ENCODE measurements around the gene RASA2. TPM values are rescaled to one million over a fixed set of nuclear protein-coding genes. Genes with fewer than 3 reads are reported as not detected.

RASA2 gene
- total and polyA plus RNA-seq, 9 of the 15 experiments (the other 6 are each of a cell fraction or from before 2014, with no cell fraction given) = 2.0 to 12.8 (median 9.5) TPM

DNA sequence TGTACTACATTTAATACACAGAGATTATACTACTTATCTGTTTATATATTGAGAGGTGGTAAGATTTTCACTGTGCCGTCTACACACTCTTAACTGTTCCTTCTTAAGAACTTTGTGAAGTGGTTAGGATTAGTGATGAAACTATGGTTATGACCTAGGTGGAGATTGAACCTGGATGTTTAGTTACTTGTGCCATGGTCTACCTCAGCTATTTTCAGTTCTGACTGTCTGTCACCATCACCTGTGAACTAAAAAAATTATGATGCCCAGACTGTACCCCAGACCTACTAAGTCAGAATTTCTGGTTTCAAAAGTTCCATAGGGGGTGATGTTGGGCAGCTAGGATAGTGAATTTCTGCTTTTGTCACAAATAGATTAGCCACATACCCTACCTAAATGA, 6.4 kb downstream of the RASA2 start:
- ChIA-PET POLR2A (no interaction called here), CTCF (ENCODE audit: low intra/inter-chr PET ratio) (no interaction called here)
- H3K4me1 ChIP-seq (replicated peaks in 1 of 2; ENCODE audit: control insufficient read depth in 2 of 2, insufficient read depth in 2 of 2, low read length in 2 of 2) = peaks cover 0 to 21% of the 10 kb centered on the region in 2 experiments; a peak in 4 of 5 replicates
- no peak overlapping the region for H3K4me2 ChIP-seq (ENCODE audit: insufficient read depth, low read length)
- ATAC-seq (no peak), FAIRE-seq (no peak), DNase-seq (ENCODE audit: extremely low read depth in 1 of 4, low spot score in 3 of 4) (no peak)
- peaks cover 78% of the 10 kb centered on the region for H3K79me2 ChIP-seq (ENCODE audit: control insufficient read depth, insufficient read depth, low read length)
- no peak overlapping the region for H2AFZ ChIP-seq (ENCODE audit: low read depth, low read length)
- in situ Hi-C loops (cut with MboI) (no loop called here), intact Hi-C loops (cut with micrococcal nuclease) (no loop called here)
- H3K27ac ChIP-seq (ENCODE audit: extremely low read depth, low read depth, low read length) = no peak overlapping the region
- no peak overlapping the region for H3K4me3 ChIP-seq
- H3K9ac ChIP-seq (ENCODE audit: insufficient read depth in 1 of 2, low read depth in 2 of 2, low read length in 2 of 2) = no peak overlapping the region
- 82% methylated on average over 1 of the region's 1 CpG for WGBS (ENCODE audit: insufficient coverage, low coverage, missing lambda C conversion rate)
- no peaks in the 10 kb centered on the region; the same call in 1 of the 2 replicates for H4K20me1 ChIP-seq (replicated peaks; ENCODE audit: control insufficient read depth, insufficient read depth, low read length)
- TF ChIP-seq, protein P1, sequence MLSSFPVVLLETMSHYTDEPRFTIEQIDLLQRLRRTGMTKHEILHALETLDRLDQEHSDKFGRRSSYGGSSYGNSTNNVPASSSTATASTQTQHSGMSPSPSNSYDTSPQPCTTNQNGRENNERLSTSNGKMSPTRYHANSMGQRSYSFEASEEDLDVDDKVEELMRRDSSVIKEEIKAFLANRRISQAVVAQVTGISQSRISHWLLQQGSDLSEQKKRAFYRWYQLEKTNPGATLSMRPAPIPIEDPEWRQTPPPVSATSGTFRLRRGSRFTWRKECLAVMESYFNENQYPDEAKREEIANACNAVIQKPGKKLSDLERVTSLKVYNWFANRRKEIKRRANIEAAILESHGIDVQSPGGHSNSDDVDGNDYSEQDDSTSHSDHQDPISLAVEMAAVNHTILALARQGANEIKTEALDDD (IDR thresholded peaks at IDR 0.05) = no peak
- TF ChIP-seq, protein P2, sequence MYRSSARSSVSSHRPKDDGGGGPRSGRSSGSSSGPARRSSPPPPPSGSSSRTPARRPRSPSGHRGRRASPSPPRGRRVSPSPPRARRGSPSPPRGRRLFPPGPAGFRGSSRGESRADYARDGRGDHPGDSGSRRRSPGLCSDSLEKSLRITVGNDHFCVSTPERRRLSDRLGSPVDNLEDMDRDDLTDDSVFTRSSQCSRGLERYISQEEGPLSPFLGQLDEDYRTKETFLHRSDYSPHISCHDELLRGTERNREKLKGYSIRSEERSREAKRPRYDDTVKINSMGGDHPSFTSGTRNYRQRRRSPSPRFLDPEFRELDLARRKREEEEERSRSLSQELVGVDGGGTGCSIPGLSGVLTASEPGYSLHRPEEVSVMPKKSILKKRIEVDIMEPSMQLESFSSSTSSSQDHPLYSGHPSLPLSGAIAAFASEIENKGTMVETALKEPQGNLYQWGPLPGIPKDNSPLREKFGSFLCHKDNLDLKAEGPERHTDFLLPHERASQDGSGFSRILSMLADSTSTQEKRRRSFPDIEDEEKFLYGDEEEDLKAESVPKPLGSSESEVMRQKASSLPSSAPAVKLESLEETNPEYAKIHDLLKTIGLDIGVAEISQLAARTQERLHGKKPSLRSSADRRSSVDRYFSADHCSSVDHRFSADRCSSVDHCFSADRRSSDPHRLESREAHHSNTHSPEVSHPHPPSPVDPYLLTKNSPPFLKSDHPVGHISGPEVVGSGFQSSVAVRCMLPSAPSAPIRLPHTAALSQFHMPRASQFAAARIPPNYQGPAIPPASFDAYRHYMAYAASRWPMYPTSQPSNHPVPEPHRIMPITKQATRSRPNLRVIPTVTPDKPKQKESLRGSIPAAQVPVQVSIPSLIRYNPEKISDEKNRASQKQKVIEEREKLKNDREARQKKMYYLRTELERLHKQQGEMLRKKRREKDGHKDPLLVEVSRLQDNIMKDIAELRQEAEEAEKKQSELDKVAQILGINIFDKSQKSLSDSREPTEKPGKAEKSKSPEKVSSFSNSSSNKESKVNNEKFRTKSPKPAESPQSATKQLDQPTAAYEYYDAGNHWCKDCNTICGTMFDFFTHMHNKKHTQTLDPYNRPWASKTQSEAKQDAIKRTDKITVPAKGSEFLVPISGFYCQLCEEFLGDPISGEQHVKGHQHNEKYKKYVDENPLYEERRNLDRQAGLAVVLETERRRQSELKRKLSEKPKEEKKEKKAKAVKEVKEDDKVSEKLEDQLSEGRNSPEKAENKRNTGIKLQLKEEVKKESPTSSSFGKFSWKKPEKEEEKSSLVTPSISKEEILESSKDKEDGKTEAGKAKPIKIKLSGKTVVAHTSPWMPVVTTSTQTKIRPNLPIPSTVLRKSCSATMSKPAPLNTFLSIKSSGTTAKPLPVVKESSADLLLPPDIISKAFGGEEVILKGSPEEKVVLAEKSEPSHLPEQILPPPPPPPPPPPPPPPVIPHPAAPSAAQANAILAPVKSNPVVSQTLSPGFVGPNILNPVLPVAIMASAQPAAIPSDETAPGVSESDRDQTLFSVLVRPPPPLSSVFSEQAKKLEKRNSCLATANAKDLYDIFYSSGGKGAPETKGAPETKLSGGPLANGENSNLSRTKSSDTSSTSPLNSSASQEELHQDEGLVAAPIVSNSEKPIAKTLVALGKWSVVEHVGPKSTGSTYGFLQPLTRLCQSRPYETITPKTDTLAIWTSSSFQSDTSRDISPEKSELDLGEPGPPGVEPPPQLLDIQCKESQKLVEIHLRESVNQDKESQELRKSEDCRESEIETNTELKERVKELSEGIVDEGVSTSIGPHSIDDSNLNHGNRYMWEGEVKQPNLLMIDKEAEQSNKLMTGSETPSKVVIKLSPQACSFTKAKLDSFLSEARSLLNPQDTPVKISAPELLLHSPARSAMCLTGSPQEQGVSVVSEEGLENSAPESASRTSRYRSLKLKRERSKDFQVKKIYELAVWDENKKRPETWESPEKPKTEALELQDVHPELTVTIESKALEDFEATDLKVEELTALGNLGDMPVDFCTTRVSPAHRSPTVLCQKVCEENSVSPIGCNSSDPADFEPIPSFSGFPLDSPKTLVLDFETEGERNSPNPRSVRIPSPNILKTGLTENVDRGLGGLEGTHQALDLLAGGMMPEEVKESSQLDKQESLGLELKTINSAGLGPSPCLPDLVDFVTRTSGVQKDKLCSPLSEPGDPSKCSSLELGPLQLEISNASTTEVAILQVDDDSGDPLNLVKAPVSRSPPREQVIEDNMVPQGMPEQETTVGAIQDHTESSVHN (IDR thresholded peaks at IDR 0.05; ENCODE audit: borderline replicate concordance in 1 of 2, low read depth in 1 of 2) = no peak
- no peak for TF ChIP-seq SAFB (IDR thresholded peaks at IDR 0.05; ENCODE audit: borderline replicate concordance, low read depth, low read length)
- TF ChIP-seq, protein P3, sequence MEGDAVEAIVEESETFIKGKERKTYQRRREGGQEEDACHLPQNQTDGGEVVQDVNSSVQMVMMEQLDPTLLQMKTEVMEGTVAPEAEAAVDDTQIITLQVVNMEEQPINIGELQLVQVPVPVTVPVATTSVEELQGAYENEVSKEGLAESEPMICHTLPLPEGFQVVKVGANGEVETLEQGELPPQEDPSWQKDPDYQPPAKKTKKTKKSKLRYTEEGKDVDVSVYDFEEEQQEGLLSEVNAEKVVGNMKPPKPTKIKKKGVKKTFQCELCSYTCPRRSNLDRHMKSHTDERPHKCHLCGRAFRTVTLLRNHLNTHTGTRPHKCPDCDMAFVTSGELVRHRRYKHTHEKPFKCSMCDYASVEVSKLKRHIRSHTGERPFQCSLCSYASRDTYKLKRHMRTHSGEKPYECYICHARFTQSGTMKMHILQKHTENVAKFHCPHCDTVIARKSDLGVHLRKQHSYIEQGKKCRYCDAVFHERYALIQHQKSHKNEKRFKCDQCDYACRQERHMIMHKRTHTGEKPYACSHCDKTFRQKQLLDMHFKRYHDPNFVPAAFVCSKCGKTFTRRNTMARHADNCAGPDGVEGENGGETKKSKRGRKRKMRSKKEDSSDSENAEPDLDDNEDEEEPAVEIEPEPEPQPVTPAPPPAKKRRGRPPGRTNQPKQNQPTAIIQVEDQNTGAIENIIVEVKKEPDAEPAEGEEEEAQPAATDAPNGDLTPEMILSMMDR (IDR thresholded peaks at IDR 0.05 in 2 of 3, conservative IDR thresholded peaks at IDR 0.05 in 1 of 3; ENCODE audit: insufficient read depth in 2 of 3, low read depth in 1 of 3, low read length in 3 of 3) = no peak
- TF ChIP-seq, protein P4, sequence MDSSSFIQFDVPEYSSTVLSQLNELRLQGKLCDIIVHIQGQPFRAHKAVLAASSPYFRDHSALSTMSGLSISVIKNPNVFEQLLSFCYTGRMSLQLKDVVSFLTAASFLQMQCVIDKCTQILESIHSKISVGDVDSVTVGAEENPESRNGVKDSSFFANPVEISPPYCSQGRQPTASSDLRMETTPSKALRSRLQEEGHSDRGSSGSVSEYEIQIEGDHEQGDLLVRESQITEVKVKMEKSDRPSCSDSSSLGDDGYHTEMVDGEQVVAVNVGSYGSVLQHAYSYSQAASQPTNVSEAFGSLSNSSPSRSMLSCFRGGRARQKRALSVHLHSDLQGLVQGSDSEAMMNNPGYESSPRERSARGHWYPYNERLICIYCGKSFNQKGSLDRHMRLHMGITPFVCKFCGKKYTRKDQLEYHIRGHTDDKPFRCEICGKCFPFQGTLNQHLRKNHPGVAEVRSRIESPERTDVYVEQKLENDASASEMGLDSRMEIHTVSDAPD (CRISPR knock-in tag; IDR thresholded peaks at IDR 0.05) = no peak
- H3K36me3 ChIP-seq (ENCODE audit: control insufficient read depth, insufficient read depth, low read length) = peaks cover 10% of the 10 kb centered on the region; the same call in 1 of the 3 replicates
- no peaks in the 10 kb centered on the region for H3K9me1 ChIP-seq (ENCODE audit: control insufficient read depth, insufficient read depth, low read length)
- no TSS peak for BruUV-seq (replicated peaks)
- H3K27me3 ChIP-seq (ENCODE audit: control insufficient read depth in 2 of 2, insufficient read depth in 2 of 2, low read length in 2 of 2) = no peaks in the 10 kb centered on the region
- H3K9me3 ChIP-seq (replicated peaks; ENCODE audit: control insufficient read depth, insufficient read depth, low read depth, low read length) = no peaks in the 10 kb centered on the region

Data from K562 (cell line).